K562 (cell line): Measurements from ENCODE around the gene TTC39C.

Experiments
- BRF2 ChIP-seq: IDR thresholded peaks from 3 replicates; pipeline ENCODE4 v1.6.1; 2011; ENCODE audit warnings: borderline replicate concordance, mild to moderate bottlenecking; ENCODE audit not compliant: insufficient read length, insufficient read depth
- CEBPB ChIP-seq: fragments of 450-650 bp; IDR thresholded peaks from 2 replicates; pipeline ENCODE4 v1.6.1; 2016; ENCODE audit warnings: missing genetic modification characterization, missing compliant biosample characterization
- CTCF ChIP-seq, 3 experiments: IDR thresholded peaks in 2 of 3; conservative IDR thresholded peaks in 1 of 3; 2 replicates each; pipeline ENCODE4 v1.5.1; 2011 to 2012; ENCODE audit warnings: low read length in 3 of 3, mild to moderate bottlenecking in 3 of 3, control low read depth in 2 of 3, improper control_type of control experiment in 1 of 3, inconsistent platforms in 1 of 3, low read depth in 1 of 3, mixed read lengths in 1 of 3, moderate library complexity in 1 of 3; ENCODE audit not compliant: insufficient read depth in 2 of 3
- EZH2 ChIP-seq: IDR thresholded peaks from 2 replicates; pipeline ENCODE4 v1.6.1; 2012; ENCODE audit warnings: low read depth, mild to moderate bottlenecking, inconsistent platforms, low read length, borderline replicate concordance
- NFE2 ChIP-seq: IDR thresholded peaks from 2 replicates; pipeline ENCODE4 v1.6.1; 2014; ENCODE audit warnings: antibody characterized with exemption, low read depth
- NRF1 ChIP-seq, 2 experiments: fragments of 450-650 bp; IDR thresholded peaks in 1 of 2; conservative IDR thresholded peaks in 1 of 2; 2 replicates each; pipeline ENCODE4 v1.6.1; 2014; ENCODE audit warnings: mild to moderate bottlenecking in 2 of 2
- POLR2A ChIP-seq: fragments of 450-650 bp; conservative IDR thresholded peaks from 2 replicates; pipeline ENCODE4 v1.6.1; 2016
- RAD51 ChIP-seq: fragments of 450-650 bp; IDR thresholded peaks from 2 replicates; pipeline ENCODE4 v1.7.1; 2016; ENCODE audit warnings: low read depth, mild to moderate bottlenecking, borderline replicate concordance
- YY1 ChIP-seq, 3 experiments: IDR thresholded peaks; 2 replicates each; pipeline ENCODE4 v1.6.1; 2011; ENCODE audit warnings: low read length in 2 of 3, mild to moderate bottlenecking in 2 of 3, moderate library complexity in 2 of 3, borderline replicate concordance in 1 of 3, control low read depth in 1 of 3, low read depth in 1 of 3; ENCODE audit not compliant: insufficient read depth in 3 of 3, insufficient replicate concordance in 2 of 3, control insufficient read depth in 1 of 3, insufficient read length in 1 of 3; ENCODE audit errors: extremely low read depth in 1 of 3
- ZBTB26 ChIP-seq: fragments of 450-650 bp; formaldehyde crosslinking; IDR thresholded peaks from 2 replicates; pipeline ENCODE4 v1.4.0; 2022; ENCODE audit warnings: missing genetic modification characterization
- TF ChIP-seq, protein P1 (sequence below): fragments of 250-450 bp; sonication (Bioruptor Pico); IDR thresholded peaks from 2 replicates; pipeline ENCODE4 v1.8.0; 2022; ENCODE audit warnings: inconsistent platforms, mild to moderate bottlenecking, moderate library complexity, borderline replicate concordance
- TF ChIP-seq, protein P2 (sequence below), 2 experiments: IDR thresholded peaks; 2 replicates each; pipeline ENCODE4 v1.6.1; 2012; ENCODE audit warnings: improper control_type of control experiment in 2 of 2, low read depth in 2 of 2, low read length in 2 of 2, borderline replicate concordance in 1 of 2

DNA sequence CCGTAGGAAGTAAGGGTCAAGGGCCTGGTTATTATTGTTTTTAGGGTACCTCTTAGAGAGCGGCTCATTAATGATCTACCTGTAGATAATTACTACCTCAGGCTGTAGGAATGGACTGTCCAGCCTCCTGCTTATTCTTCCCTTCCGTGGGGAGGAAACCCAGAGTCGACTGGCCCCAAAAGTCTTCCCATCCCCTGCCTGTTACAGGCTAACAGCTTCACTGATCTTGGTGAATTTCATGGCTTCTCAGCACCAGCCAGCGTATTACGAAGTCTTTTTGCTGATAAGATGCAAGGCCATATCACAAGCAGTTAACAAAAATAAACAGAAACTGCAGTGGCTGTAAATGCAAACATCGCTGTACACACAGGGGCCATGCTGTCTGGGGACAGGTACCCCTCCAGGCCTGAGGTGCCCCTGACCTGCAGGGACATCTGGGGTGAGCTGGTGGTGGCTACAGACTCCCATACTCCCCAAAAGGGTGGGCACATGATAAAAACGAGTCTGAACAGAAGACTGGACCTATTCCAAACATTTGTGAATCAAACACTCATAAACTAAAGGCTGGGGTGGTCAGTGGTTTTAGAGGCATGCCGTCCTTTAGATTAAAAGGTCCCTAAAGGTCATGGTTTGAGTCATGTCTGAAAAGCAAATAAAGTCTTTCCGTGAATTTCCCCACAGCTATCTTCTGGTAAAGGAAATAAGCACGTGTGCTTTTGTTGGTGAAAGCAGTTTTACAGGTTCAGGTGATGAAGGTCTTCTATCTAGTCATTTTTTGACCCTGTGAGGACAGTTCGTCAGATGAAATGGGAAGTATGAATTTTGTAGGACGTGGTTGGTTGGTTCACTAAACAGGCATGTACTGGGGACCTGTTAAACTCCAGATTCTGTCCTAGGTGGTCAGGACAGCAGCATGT, 36.7 kb downstream of the TTC39C start:
- TF ChIP-seq, protein P1, sequence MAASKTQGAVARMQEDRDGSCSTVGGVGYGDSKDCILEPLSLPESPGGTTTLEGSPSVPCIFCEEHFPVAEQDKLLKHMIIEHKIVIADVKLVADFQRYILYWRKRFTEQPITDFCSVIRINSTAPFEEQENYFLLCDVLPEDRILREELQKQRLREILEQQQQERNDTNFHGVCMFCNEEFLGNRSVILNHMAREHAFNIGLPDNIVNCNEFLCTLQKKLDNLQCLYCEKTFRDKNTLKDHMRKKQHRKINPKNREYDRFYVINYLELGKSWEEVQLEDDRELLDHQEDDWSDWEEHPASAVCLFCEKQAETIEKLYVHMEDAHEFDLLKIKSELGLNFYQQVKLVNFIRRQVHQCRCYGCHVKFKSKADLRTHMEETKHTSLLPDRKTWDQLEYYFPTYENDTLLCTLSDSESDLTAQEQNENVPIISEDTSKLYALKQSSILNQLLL (CRISPR knock-in tag) = no peak
- no peak for TF ChIP-seq YY1 (IDR thresholded peaks at IDR 0.05; ENCODE audit: borderline replicate concordance in 1 of 3, control insufficient read depth in 1 of 3, extremely low read depth in 1 of 3, insufficient read depth in 3 of 3, insufficient read length in 1 of 3, insufficient replicate concordance in 2 of 3, low read depth in 1 of 3, low read length in 2 of 3)
- TF ChIP-seq EZH2 = no peak
- TF ChIP-seq NFE2 = no peak
- no peak for TF ChIP-seq POLR2A
- no peak for TF ChIP-seq CEBPB (tag)
- no peak for TF ChIP-seq RAD51
- TF ChIP-seq, protein P2, sequence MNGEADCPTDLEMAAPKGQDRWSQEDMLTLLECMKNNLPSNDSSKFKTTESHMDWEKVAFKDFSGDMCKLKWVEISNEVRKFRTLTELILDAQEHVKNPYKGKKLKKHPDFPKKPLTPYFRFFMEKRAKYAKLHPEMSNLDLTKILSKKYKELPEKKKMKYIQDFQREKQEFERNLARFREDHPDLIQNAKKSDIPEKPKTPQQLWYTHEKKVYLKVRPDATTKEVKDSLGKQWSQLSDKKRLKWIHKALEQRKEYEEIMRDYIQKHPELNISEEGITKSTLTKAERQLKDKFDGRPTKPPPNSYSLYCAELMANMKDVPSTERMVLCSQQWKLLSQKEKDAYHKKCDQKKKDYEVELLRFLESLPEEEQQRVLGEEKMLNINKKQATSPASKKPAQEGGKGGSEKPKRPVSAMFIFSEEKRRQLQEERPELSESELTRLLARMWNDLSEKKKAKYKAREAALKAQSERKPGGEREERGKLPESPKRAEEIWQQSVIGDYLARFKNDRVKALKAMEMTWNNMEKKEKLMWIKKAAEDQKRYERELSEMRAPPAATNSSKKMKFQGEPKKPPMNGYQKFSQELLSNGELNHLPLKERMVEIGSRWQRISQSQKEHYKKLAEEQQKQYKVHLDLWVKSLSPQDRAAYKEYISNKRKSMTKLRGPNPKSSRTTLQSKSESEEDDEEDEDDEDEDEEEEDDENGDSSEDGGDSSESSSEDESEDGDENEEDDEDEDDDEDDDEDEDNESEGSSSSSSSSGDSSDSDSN (IDR thresholded peaks at IDR 0.05; ENCODE audit: borderline replicate concordance in 1 of 2, low read depth in 2 of 2, low read length in 2 of 2) = no peak
- no peak for TF ChIP-seq CTCF (IDR thresholded peaks at IDR 0.05 in 2 of 3, conservative IDR thresholded peaks at IDR 0.05 in 1 of 3; ENCODE audit: insufficient read depth in 2 of 3, low read depth in 1 of 3, low read length in 3 of 3)
- TF ChIP-seq ZBTB26 (CRISPR knock-in tag) = no peak
- no peak for TF ChIP-seq NRF1 (conservative IDR thresholded peaks at IDR 0.05 in 1 of 2, IDR thresholded peaks at IDR 0.05 in 1 of 2)
- TF ChIP-seq BRF2 = no peak
